ENCODE results near the gene ZNF302. TPM values are rescaled to one million over a fixed set of nuclear protein-coding genes. Genes with fewer than 3 reads are reported as not detected.
"Not testable (repeated sequence)": the region's sequence is repeated elsewhere in the genome, so short reads cannot be mapped to it uniquely, and the experiment has no call there.

ZNF302 gene
- total and polyA plus RNA-seq, 7 experiments from 2014 or later = 13.6 to 61.4 (median 25.3) TPM

DNA sequence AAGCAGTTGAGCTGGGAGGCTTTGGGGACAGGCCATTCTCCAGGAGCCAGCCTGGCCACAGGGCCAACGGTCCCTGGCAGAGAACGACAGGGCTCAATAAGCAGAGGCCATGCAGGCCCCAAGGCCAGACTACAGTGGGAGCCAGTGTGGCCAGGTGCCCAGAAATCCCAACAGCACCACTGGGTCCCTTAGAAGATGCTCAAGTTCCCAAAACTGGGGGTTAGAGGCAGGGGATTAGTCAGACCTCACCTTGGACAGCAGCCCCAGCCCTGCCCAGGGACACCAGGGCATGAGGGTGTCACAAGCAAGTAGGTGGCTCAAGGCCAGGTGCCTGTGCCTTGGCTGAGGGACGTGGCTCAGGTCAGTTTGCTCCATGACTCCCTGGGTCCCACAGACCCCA lies 13.3 kb upstream of the ZNF302 start:
- ChIA-PET CTCF (no interaction called here), POLR2A (no interaction called here)
- Histone ChIP-seq H3K36me3 (ENCODE audit: control insufficient read depth in 2 of 3, insufficient read depth in 3 of 3, low read length in 3 of 3) (no peaks in the 10 kb centered on the region), H3K27me3 (ENCODE audit: control insufficient read depth in 2 of 2, insufficient read depth in 2 of 2, low read length in 2 of 2) (no peaks in the 10 kb centered on the region), H3K27ac (ENCODE audit: low read depth, low read length) (no peak overlapping the region), H3K4me3 (ENCODE audit: low read length) (no peak overlapping the region), H3K4me1 (ENCODE audit: control insufficient read depth in 2 of 2, insufficient read depth in 2 of 2, low read length in 2 of 2) (peaks cover 6% of the 10 kb centered on the region in 2 donors), H3K9me3 (ENCODE audit: control insufficient read depth in 2 of 3, low read length in 3 of 3) (no peaks in the 10 kb centered on the region)
- ATAC-seq = no peak
- H3K27ac Mint-ChIP-seq = no peak overlapping the region
- peaks cover 0 to 10% (median 0%) of the 10 kb centered on the region in 5 donors for H3K36me3 Mint-ChIP-seq
- intact Hi-C loops (cut with micrococcal nuclease) = no loop called here
- peaks cover 0 to 11% (median 2%) of the 10 kb centered on the region in 11 donors for H3K9me3 Mint-ChIP-seq
- no peak overlapping the region for H3K4me3 Mint-ChIP-seq
- no peak for DNase-seq
- peaks cover 11 to 39% (median 22%) of the 10 kb centered on the region in 7 donors for H3K4me1 Mint-ChIP-seq
- no peaks in the 10 kb centered on the region for H3K27me3 Mint-ChIP-seq

DNA sequence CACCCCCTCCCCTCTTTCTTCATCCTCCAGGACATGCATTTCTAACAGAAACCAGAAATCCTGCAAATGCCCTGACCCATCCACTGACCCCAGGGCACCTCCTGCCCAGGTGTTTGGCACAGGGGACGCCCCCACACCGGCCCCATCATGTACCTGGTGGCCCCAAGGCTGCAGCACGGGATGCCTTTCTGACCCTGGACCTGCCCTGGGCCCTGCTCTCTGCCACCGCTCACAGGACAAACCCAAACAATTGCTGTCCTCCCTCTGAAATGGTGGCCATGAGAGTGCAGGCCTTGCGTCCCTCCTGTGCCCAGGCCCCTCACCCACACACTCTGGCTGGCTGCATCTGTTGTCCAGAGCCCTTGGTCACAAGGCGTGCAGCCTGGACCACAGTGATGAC lies 12.6 kb upstream of the ZNF302 start:
- CTCF ChIA-PET = no interaction called here
- intact Hi-C loops (cut with micrococcal nuclease) = no loop called here
- no peak overlapping the region for H3K27ac Mint-ChIP-seq

DNA sequence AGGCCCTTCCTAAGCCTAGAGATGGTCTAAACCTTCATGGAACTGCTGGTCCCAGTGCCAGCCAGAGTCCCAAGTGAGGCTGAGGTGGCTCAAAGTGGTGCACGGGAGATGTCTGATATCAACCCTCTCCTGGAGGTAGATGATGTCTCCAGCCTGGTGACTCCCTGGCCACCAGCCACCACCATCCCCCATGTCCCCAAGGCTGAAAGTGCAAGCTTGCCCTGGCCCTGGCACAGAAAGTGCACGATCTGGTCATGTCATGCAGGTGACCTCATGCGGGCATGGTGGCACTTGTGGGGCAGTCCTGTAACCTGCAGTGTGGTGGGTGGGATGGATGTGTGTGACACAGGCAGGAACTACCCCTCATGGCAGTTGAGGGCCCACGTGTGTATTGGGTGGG lies 12.2 kb upstream of the ZNF302 start:
- not testable (repeated sequence) for H3K27ac ChIP-seq (ENCODE audit: low read depth, low read length)

More for the DNA sequence above, 12.6 kb upstream of the ZNF302 start:
- POLR2A ChIA-PET = no interaction called here
- Mint-ChIP-seq H3K4me3 (no peak overlapping the region), H3K27me3 (no peaks in the 10 kb centered on the region), H3K4me1 (peaks cover 11 to 40% (median 22%) of the 10 kb centered on the region in 7 donors), H3K36me3 (peaks cover 0 to 10% (median 1%) of the 10 kb centered on the region in 5 donors), H3K9me3 (peaks cover 0 to 6% (median 0%) of the 10 kb centered on the region in 11 donors)
- Histone ChIP-seq H3K36me3 (ENCODE audit: control insufficient read depth in 2 of 3, insufficient read depth in 3 of 3, low read length in 3 of 3) (no peaks in the 10 kb centered on the region), H3K27ac (ENCODE audit: low read depth, low read length) (no peak overlapping the region), H3K4me3 (ENCODE audit: low read length) (no peak overlapping the region), H3K9me3 (ENCODE audit: control insufficient read depth in 2 of 3, low read length in 3 of 3) (no peaks in the 10 kb centered on the region), H3K4me1 (ENCODE audit: control insufficient read depth in 2 of 2, insufficient read depth in 2 of 2, low read length in 2 of 2) (peaks cover 6% of the 10 kb centered on the region in 2 donors), H3K27me3 (ENCODE audit: control insufficient read depth in 2 of 2, insufficient read depth in 2 of 2, low read length in 2 of 2) (no peaks in the 10 kb centered on the region)
- DNase-seq (no peak), ATAC-seq (no peak)

DNA sequence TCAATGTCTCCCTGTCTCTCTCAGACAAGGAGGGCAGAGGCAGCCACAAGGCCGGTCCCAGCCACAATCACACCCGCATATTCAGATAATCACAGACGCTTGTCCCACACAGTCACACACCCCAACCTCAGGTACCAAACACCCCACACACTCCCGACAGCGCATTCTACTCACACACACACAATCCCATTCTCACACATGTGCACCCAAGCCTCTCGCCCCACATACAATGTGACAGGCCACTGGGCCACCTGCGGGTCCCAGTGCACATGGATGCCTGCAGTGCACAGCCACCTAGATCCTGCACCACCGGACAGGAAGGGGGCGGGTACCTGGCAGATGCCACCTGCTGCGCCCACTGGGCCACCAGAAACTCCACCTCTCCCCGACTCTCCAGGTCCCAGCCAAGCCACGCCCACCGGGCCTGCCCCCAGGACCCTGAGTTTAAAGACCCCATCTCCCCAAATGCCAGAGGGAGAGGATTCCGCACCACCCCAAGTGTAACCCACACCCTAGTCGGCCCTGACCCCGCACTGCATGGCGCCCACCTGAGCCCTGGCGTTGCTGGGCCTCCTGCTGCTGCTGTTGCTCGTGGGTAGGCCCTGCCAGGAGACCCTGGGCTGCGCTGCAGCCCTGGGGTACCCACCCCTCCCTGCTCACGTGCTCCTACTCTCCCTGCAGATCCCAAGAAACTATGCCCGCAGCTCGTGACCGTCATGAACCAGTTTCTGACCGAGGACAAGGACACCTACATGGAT lies 11.1 kb upstream of the ZNF302 start:
- CTCF ChIA-PET = no interaction called here
- Histone ChIP-seq H3K36me3 (ENCODE audit: control insufficient read depth in 2 of 3, insufficient read depth in 3 of 3, low read length in 3 of 3) (no peaks in the 10 kb centered on the region), H3K27me3 (ENCODE audit: control insufficient read depth in 2 of 2, insufficient read depth in 2 of 2, low read length in 2 of 2) (no peaks in the 10 kb centered on the region), H3K4me3 (ENCODE audit: low read length) (no peak overlapping the region), H3K9me3 (ENCODE audit: control insufficient read depth in 2 of 3, low read length in 3 of 3) (no peaks in the 10 kb centered on the region), H3K4me1 (ENCODE audit: control insufficient read depth in 2 of 2, insufficient read depth in 2 of 2, low read length in 2 of 2) (peaks cover 6% of the 10 kb centered on the region in 2 donors), H3K27ac (ENCODE audit: low read depth, low read length) (no peak overlapping the region)
- Mint-ChIP-seq H3K27me3 (no peaks in the 10 kb centered on the region), H3K9me3 (peaks cover 0 to 2% (median 0%) of the 10 kb centered on the region in 11 donors), H3K27ac (peak overlapping the region in 7 of 9 donors; percentile 16 to 95 (median 83)), H3K36me3 (peaks cover 0 to 7% (median 1%) of the 10 kb centered on the region in 5 donors), H3K4me3 (peak overlapping the region in 6 of 10 donors; percentile 64 to 82 (median 72)), H3K4me1 (peaks cover 11 to 40% (median 22%) of the 10 kb centered on the region in 7 donors)
- POLR2A ChIA-PET = no interaction called here
- intact Hi-C loops (cut with micrococcal nuclease) = no loop called here
- no peak for ATAC-seq
- DNase-seq = no peak

More for the DNA sequence above, 12.2 kb upstream of the ZNF302 start:
- POLR2A ChIA-PET = interaction anchor here (0.6 kb wide), 1 partner anchor 1289 kb away, joined by 3 read pairs; no protein-coding TSS in a partner anchor
- intact Hi-C loops (cut with micrococcal nuclease); H3K4me3 ChIP-seq (ENCODE audit: low read length); H3K4me1 ChIP-seq (ENCODE audit: control insufficient read depth in 2 of 2, insufficient read depth in 2 of 2, low read length in 2 of 2); H3K36me3 Mint-ChIP-seq; H3K9me3 Mint-ChIP-seq; DNase-seq; H3K36me3 ChIP-seq (ENCODE audit: control insufficient read depth in 2 of 3, insufficient read depth in 3 of 3, low read length in 3 of 3); H3K4me3 Mint-ChIP-seq; ATAC-seq; CTCF ChIA-PET; H3K27me3 Mint-ChIP-seq; H3K9me3 ChIP-seq (ENCODE audit: control insufficient read depth in 2 of 3, low read length in 3 of 3); H3K27ac Mint-ChIP-seq; H3K27me3 ChIP-seq (ENCODE audit: control insufficient read depth in 2 of 2, insufficient read depth in 2 of 2, low read length in 2 of 2): not testable (repeated sequence)
- peaks cover 11 to 40% (median 22%) of the 10 kb centered on the region in 7 donors for H3K4me1 Mint-ChIP-seq

DNA sequence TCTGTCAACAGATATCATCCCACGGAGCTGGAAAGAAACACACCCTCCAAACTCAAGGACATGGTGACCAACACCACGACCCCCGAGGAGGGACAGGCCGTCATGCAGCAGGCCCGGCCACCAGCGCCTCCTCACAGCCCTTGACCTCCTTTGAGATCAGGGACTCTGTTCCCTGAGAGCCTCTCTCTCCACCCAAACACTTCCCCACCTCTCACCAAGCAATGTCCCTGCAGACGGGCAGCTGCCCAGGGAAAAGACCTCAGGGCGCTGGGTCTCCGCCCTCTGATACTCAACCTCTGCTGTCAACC lies 10.6 kb upstream of the ZNF302 start:
- peak overlapping the region in 9 of 10 donors; percentile 54 to 83 (median 73) for H3K4me3 Mint-ChIP-seq
- POLR2A ChIA-PET = no interaction called here
- H3K9me3 ChIP-seq (ENCODE audit: control insufficient read depth in 2 of 3, low read length in 3 of 3) = no peaks in the 10 kb centered on the region
- ATAC-seq (no peak), DNase-seq (no peak)
- H3K27me3 Mint-ChIP-seq = no peaks in the 10 kb centered on the region
- H3K36me3 ChIP-seq (ENCODE audit: control insufficient read depth in 2 of 3, insufficient read depth in 3 of 3, low read length in 3 of 3) = no peaks in the 10 kb centered on the region
- peaks cover 6% of the 10 kb centered on the region in 2 donors for H3K4me1 ChIP-seq (ENCODE audit: control insufficient read depth in 2 of 2, insufficient read depth in 2 of 2, low read length in 2 of 2)
- peaks cover 0 to 2% (median 0%) of the 10 kb centered on the region in 11 donors for H3K9me3 Mint-ChIP-seq
- no peak overlapping the region for H3K4me3 ChIP-seq (ENCODE audit: low read length)
- CTCF ChIA-PET = no interaction called here
- intact Hi-C loops (cut with micrococcal nuclease) = loop anchor here in 1 of 2 donors (1.0 kb wide), 1 partner anchor 10 kb away; the partner anchor contains the start of genes SCGB2B2 and ZNF302
- H3K27ac Mint-ChIP-seq = peak overlapping the region; percentile 16 to 95 (median 85)
- H3K4me1 Mint-ChIP-seq = peaks cover 11 to 40% (median 22%) of the 10 kb centered on the region in 7 donors
- H3K27me3 ChIP-seq (ENCODE audit: control insufficient read depth in 2 of 2, insufficient read depth in 2 of 2, low read length in 2 of 2) = no peaks in the 10 kb centered on the region
- H3K36me3 Mint-ChIP-seq = peaks cover 0 to 7% (median 1%) of the 10 kb centered on the region in 5 donors
- peak overlapping the region; percentile 64 for H3K27ac ChIP-seq (ENCODE audit: low read depth, low read length)

DNA sequence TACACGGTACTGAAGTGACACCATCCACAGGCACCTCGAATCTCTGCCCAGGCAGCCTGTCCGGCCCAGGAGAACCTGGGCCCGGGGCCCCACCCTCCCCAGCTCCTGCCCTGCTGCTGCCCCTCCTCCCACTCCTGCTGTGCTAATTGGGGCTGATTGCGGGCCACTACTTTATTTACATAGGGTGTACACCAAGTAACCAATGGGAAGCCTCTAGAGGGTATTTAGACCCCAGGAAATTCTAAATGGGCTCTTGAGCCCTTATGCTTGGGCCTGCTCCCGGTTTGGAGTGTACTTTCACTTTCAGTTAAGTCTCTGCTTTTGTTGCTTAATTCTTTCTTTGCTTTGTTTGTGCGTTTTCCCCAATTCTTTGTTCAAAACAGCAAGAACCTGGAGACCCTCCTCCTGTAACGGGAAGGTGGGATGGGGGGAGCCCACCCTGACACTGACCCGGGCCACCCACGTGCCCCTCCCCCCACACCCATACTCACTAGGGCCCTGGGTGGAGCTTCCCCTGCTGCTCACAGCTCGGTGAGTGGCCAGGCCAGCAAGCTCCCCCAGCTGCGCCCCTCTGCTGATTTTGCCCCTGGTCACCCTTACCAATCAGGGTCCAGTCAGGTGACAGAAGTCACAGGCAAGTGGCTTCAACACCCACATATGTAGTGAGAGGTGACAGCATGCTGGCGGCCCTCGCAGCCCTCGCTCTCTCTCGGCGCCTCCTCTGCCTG lies 10.0 kb upstream of the ZNF302 start:
- H3K27ac ChIP-seq (ENCODE audit: low read depth, low read length) = peak overlapping the region; percentile 64
- peaks cover 6% of the 10 kb centered on the region in 2 donors for H3K4me1 ChIP-seq (ENCODE audit: control insufficient read depth in 2 of 2, insufficient read depth in 2 of 2, low read length in 2 of 2)
- no peaks in the 10 kb centered on the region for H3K36me3 ChIP-seq (ENCODE audit: control insufficient read depth in 2 of 3, insufficient read depth in 3 of 3, low read length in 3 of 3)
- H3K27me3 ChIP-seq (ENCODE audit: control insufficient read depth in 2 of 2, insufficient read depth in 2 of 2, low read length in 2 of 2) = no peaks in the 10 kb centered on the region
- ATAC-seq (no peak), DNase-seq (peak in 3 of 9 donors; percentile 11 to 19 (median 14))
- H3K36me3 Mint-ChIP-seq = peaks cover 0 to 11% (median 1%) of the 10 kb centered on the region in 5 donors
- POLR2A ChIA-PET = no interaction called here
- CTCF ChIA-PET = no interaction called here
- H3K9me3 ChIP-seq (ENCODE audit: control insufficient read depth in 2 of 3, low read length in 3 of 3) = no peaks in the 10 kb centered on the region
- H3K4me3 ChIP-seq (ENCODE audit: low read length) = peak overlapping the region; percentile 16
- intact Hi-C loops (cut with micrococcal nuclease) = loop anchor here in 1 of 2 donors (1.0 kb wide), 1 partner anchor 10 kb away; the partner anchor contains the start of genes SCGB2B2 and ZNF302
- peak overlapping the region; percentile 81 to 95 (median 85) for H3K27ac Mint-ChIP-seq
- H3K27me3 Mint-ChIP-seq = peaks cover 0 to 5% (median 0%) of the 10 kb centered on the region in 5 donors
- peaks cover 0 to 2% (median 0%) of the 10 kb centered on the region in 11 donors for H3K9me3 Mint-ChIP-seq
- H3K4me1 Mint-ChIP-seq = peaks cover 10 to 40% (median 22%) of the 10 kb centered on the region in 7 donors
- peak overlapping the region; percentile 64 to 83 (median 74) for H3K4me3 Mint-ChIP-seq
